ENCODE data around the gene VPS9D1. TPM values are rescaled to one million over a fixed set of nuclear protein-coding genes. Genes with fewer than 3 reads are reported as not detected.

The VPS9D1 gene
- polyA plus RNA-seq, 3 donors = 1.2 to 29.7 (median 1.6) TPM

DNA sequence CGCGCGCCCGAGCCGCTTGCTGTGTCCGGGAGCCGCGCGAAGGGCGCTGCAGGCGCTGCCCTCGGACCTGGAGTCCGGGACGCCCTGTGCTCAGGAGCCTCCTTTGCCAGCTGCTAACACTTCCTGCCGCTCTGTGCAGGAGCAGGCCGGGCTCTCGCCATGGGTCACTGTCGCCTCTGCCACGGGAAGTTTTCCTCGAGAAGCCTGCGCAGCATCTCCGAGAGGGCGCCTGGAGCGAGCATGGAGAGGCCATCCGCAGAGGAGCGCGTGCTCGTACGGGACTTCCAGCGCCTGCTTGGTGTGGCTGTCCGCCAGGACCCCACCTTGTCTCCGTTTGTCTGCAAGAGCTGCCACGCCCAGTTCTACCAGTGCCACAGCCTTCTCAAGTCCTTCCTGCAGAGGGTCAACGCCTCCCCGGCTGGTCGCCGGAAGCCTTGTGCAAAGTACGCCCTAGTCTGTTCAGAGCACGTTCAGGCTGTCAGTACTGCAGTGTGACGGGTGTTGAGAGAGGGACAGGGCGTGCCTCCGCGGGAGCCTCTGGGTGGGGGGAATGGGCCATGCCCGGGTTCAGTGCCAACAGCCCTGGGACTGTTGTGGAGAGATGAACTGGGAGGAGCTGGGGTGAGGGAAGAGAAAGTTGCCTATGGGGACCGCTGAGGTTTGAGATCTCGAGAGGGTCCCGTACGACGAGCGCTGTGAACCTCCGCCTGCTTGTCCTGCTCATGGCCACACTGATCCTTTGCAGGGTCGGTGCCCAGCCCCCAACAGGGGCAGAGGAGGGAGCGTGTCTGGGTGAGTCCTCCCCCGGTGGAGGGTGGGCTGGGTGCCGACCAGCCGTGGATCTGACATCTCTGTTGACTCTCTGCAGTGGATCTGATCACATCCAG, 1.9 kb upstream of the VPS9D1 start:
- peak overlapping the region; percentile 77 for H2AFZ ChIP-seq (ENCODE audit: insufficient read depth, low read depth, low read length, poor library complexity, severe bottlenecking)
- no peaks in the 10 kb centered on the region for H3K27me3 ChIP-seq (ENCODE audit: control insufficient read depth in 2 of 2, insufficient read depth in 2 of 2, low read length in 2 of 2)
- Mint-ChIP-seq H3K27ac (peak overlapping the region; percentile 86 to 96 (median 92)), H3K4me3 (peak overlapping the region; percentile 91 to 94), H3K36me3 (peaks cover 23 to 51% of the 10 kb centered on the region in 2 donors), H3K9me3 (no peaks in the 10 kb centered on the region), H3K27me3 (ENCODE audit: low read depth in 3 of 3) (no peaks in the 10 kb centered on the region), H3K4me1 (peaks cover 48% of the 10 kb centered on the region)
- H3K36me3 ChIP-seq (replicated peaks in 1 of 2; ENCODE audit: control insufficient read depth in 1 of 2, insufficient read depth in 2 of 2, low read length in 2 of 2) = peaks cover 27 to 46% of the 10 kb centered on the region in 2 donors
- H3K79me2 ChIP-seq (ENCODE audit: insufficient read depth, low read length) = peaks cover 68% of the 10 kb centered on the region
- peaks cover 45 to 53% of the 10 kb centered on the region in 2 donors for H3K4me1 ChIP-seq (ENCODE audit: control insufficient read depth in 1 of 2, insufficient read depth in 2 of 2, low read length in 2 of 2)
- 7% methylated on average over 56 of the region's 56 CpGs for WGBS (ENCODE audit: insufficient coverage)
- H3K4me2 ChIP-seq (replicated peaks; ENCODE audit: extremely low read depth, low read length, poor library complexity, severe bottlenecking) = peak overlapping the region; percentile 99
- H4K20me1 ChIP-seq (ENCODE audit: insufficient read depth, low read length) = peaks cover 59% of the 10 kb centered on the region
- TF ChIP-seq, protein P1, sequence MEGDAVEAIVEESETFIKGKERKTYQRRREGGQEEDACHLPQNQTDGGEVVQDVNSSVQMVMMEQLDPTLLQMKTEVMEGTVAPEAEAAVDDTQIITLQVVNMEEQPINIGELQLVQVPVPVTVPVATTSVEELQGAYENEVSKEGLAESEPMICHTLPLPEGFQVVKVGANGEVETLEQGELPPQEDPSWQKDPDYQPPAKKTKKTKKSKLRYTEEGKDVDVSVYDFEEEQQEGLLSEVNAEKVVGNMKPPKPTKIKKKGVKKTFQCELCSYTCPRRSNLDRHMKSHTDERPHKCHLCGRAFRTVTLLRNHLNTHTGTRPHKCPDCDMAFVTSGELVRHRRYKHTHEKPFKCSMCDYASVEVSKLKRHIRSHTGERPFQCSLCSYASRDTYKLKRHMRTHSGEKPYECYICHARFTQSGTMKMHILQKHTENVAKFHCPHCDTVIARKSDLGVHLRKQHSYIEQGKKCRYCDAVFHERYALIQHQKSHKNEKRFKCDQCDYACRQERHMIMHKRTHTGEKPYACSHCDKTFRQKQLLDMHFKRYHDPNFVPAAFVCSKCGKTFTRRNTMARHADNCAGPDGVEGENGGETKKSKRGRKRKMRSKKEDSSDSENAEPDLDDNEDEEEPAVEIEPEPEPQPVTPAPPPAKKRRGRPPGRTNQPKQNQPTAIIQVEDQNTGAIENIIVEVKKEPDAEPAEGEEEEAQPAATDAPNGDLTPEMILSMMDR (IDR thresholded peaks at IDR 0.05) = no peak
- peak; percentile 37 to 58 (median 51) for DNase-seq
- peak overlapping the region; percentile 92 for H3K9ac ChIP-seq (ENCODE audit: insufficient read depth, low read length, poor library complexity, severe bottlenecking)
- H3K9me3 ChIP-seq (replicated peaks in 1 of 2; ENCODE audit: control insufficient read depth in 1 of 2, insufficient read depth in 1 of 2, low read length in 2 of 2) = no peaks in the 10 kb centered on the region
- peak overlapping the region; percentile 56 to 92 for H3K27ac ChIP-seq (ENCODE audit: low read depth in 1 of 2, low read length in 2 of 2)
- peak overlapping the region; percentile 51 to 97 (median 64) for H3K4me3 ChIP-seq (replicated peaks in 1 of 3; ENCODE audit: low read depth in 2 of 3, low read length in 3 of 3)
- intact Hi-C loops (cut with micrococcal nuclease) = loop anchor here (5.0 kb wide), 2 partner anchors 40 to 160 kb away; partner anchors contain the start of gene RPL13 (in 1 of the 2)

DNA sequence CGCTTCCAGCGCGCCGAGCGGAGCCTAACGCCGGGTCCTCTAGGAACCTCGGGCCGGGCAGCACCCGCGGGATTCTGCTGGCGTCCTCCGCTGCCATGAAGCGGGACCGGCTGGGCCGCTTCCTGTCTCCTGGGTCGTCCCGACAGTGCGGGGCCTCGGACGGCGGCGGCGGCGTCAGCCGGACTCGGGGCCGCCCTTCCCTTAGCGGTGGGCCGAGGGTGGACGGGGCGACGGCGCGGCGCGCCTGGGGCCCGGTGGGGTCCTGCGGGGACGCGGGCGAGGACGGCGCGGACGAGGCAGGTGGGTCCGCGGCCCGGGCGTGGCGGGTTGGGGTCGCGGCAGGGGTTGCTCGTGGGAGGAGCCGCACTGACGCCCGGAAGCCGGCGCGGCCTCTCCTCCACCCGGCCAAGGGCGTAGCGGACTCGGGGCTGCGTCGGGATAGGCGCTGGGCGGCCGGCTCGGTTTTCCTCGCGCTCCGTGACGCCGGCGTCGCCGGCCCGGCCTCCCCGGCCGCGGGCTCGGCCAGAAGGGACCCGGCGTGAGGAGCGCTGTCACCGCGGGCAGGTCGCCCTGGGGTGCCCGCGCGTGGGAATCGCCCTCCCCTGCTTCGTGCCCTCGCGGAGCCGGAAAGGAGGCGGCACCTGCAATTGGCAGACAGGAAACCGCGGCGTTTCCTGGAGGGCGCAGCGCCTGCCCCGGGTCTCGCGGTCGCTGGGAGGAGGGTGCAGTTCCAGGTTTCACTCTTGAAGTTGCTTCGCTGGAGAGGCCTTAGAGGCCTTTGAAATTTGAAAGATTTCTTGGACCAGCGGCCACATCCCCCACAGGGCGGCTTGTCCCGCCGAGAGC, 1.1 kb upstream of the VPS9D1 start:
- peak; percentile 55 to 76 (median 73) for DNase-seq
- Histone ChIP-seq H4K20me1 (ENCODE audit: insufficient read depth, low read length) (peaks cover 50% of the 10 kb centered on the region), H3K9me3 (replicated peaks in 1 of 2; ENCODE audit: control insufficient read depth in 1 of 2, insufficient read depth in 1 of 2, low read length in 2 of 2) (no peaks in the 10 kb centered on the region), H3K9ac (ENCODE audit: insufficient read depth, low read length, poor library complexity, severe bottlenecking) (peak overlapping the region; percentile 92), H3K27me3 (ENCODE audit: control insufficient read depth in 2 of 2, insufficient read depth in 2 of 2, low read length in 2 of 2) (no peaks in the 10 kb centered on the region), H2AFZ (ENCODE audit: insufficient read depth, low read depth, low read length, poor library complexity, severe bottlenecking) (peak overlapping the region; percentile 77), H3K4me2 (replicated peaks; ENCODE audit: extremely low read depth, low read length, poor library complexity, severe bottlenecking) (peak overlapping the region; percentile 99), H3K27ac (ENCODE audit: low read depth in 1 of 2, low read length in 2 of 2) (peak overlapping the region; percentile 56 to 92), H3K79me2 (ENCODE audit: insufficient read depth, low read length) (peaks cover 59% of the 10 kb centered on the region), H3K36me3 (replicated peaks in 1 of 2; ENCODE audit: control insufficient read depth in 1 of 2, insufficient read depth in 2 of 2, low read length in 2 of 2) (peaks cover 19 to 38% of the 10 kb centered on the region in 2 donors), H3K4me3 (replicated peaks in 1 of 3; ENCODE audit: low read depth in 2 of 3, low read length in 3 of 3) (peak overlapping the region; percentile 51 to 97 (median 64)), H3K4me1 (ENCODE audit: control insufficient read depth in 1 of 2, insufficient read depth in 2 of 2, low read length in 2 of 2) (peaks cover 45 to 57% of the 10 kb centered on the region in 2 donors)
- Mint-ChIP-seq H3K27ac (peak overlapping the region; percentile 75 to 96 (median 92)), H3K27me3 (ENCODE audit: low read depth in 3 of 3) (no peaks in the 10 kb centered on the region), H3K4me3 (peak overlapping the region; percentile 91 to 94), H3K36me3 (peaks cover 17 to 42% of the 10 kb centered on the region in 2 donors), H3K4me1 (peaks cover 51% of the 10 kb centered on the region), H3K9me3 (no peaks in the 10 kb centered on the region)
- intact Hi-C loops (cut with micrococcal nuclease) = loop anchor here (2.0 to 5.0 kb wide), 3 partner anchors 39 to 159 kb away; partner anchors contain the start of gene RPL13 (in 1 of the 2)
- TF ChIP-seq, protein P1 (IDR thresholded peaks at IDR 0.05) = no peak
- WGBS (ENCODE audit: insufficient coverage) = under 1% methylated on average over 112 of the region's 112 CpGs

All from CD14-positive monocyte (primary cell).